Hepatocyte (in vitro differentiated cells): ENCODE results near the gene SPART.

Experiments
- CTCF ChIP-seq: fragments of 200-600 bp; sonication (generic); IDR thresholded peaks from 2 replicates; pipeline ENCODE4 v1.5.1; 2016; ENCODE audit warnings: antibody characterized with exemption, mild to moderate bottlenecking; ENCODE audit not compliant: poor library complexity
- EZH2 ChIP-seq: fragments of 200-600 bp; sonication (generic); IDR thresholded peaks from 2 replicates; pipeline ENCODE4 v1.6.1; 2016; ENCODE audit warnings: antibody characterized with exemption, mild to moderate bottlenecking, borderline replicate concordance

GRCh38 chr13:36354842-36355623 lies 8.8 kb upstream of the SPART start:
- TF ChIP-seq CTCF (no peak), EZH2 (no peak)
